ENCODE data around the gene RAB4A.
"Not testable (repeated sequence)": the region's sequence is repeated elsewhere in the genome, so short reads cannot be mapped to it uniquely, and the experiment has no call there.

Gene RAB4A

GRCh38 chr1:229298420-229298819, 27.5 kb downstream of the RAB4A start:
- no peak for DNase-seq (ENCODE audit: low read depth, low spot score)

GRCh38 chr1:229298887-229299503, 28.1 kb downstream of the RAB4A start:
- DNase-seq (ENCODE audit: low read depth, low spot score), result no peak

GRCh38 chr1:229300099-229300757, 29.3 kb downstream of the RAB4A start:
- DNase-seq (ENCODE audit: low read depth, low spot score), result no peak

GRCh38 chr1:229302740-229303139, 31.8 kb downstream of the RAB4A start:
- no peak for DNase-seq (ENCODE audit: low read depth, low spot score)

GRCh38 chr1:229303855-229304254, 32.9 kb downstream of the RAB4A start:
- no peak for DNase-seq (ENCODE audit: low read depth, low spot score)

GRCh38 chr1:229305392-229305791, 34.5 kb downstream of the RAB4A start:
- no peak for DNase-seq (ENCODE audit: low read depth, low spot score)

- no peak for DNase-seq (ENCODE audit: low read depth, low spot score)
Observed at GRCh38 chr1:229309074-229309473, 38.2 kb downstream of the RAB4A start.

GRCh38 chr1:229309684-229310083, 38.8 kb downstream of the RAB4A start:
- DNase-seq (ENCODE audit: low read depth, low spot score), result no peak

- no peak for DNase-seq (ENCODE audit: low read depth, low spot score)
Observed at GRCh38 chr1:229310833-229311232, 39.9 kb downstream of the RAB4A start.

GRCh38 chr1:229316166-229316565, 45.3 kb downstream of the RAB4A start:
- DNase-seq (ENCODE audit: low read depth, low spot score), result no peak

- no peak for DNase-seq (ENCODE audit: low read depth, low spot score)
Observed at GRCh38 chr1:229318056-229318455, 47.1 kb downstream of the RAB4A start.

GRCh38 chr1:229319487-229319886, 48.6 kb downstream of the RAB4A start:
- DNase-seq (ENCODE audit: low read depth, low spot score), result no peak

GRCh38 chr1:229323201-229323600, 52.3 kb downstream of the RAB4A start:
- no peak for DNase-seq (ENCODE audit: low read depth, low spot score)

- DNase-seq (ENCODE audit: low read depth, low spot score), result no peak
Observed at GRCh38 chr1:229323885-229324553, 53.1 kb downstream of the RAB4A start.

GRCh38 chr1:229325401-229325800, 54.5 kb downstream of the RAB4A start:
- no peak for DNase-seq (ENCODE audit: low read depth, low spot score)

- DNase-seq (ENCODE audit: low read depth, low spot score), result no peak
Observed at GRCh38 chr1:229325853-229326487, 55.1 kb downstream of the RAB4A start.

- no peak for DNase-seq (ENCODE audit: low read depth, low spot score)
Observed at GRCh38 chr1:229326601-229327000, 55.7 kb downstream of the RAB4A start.

- DNase-seq (ENCODE audit: low read depth, low spot score), result not testable (repeated sequence)
Observed at GRCh38 chr1:229327765-229328164, 56.9 kb downstream of the RAB4A start.

GRCh38 chr1:229328598-229329362, 57.9 kb downstream of the RAB4A start:
- no peak for DNase-seq (ENCODE audit: low read depth, low spot score)

- DNase-seq (ENCODE audit: low read depth, low spot score), result no peak
Observed at GRCh38 chr1:229334269-229334668, 63.4 kb downstream of the RAB4A start.

- no peak for DNase-seq (ENCODE audit: low read depth, low spot score)
Observed at GRCh38 chr1:229334716-229335115, 63.8 kb downstream of the RAB4A start.

- no peak for DNase-seq (ENCODE audit: low read depth, low spot score)
Observed at GRCh38 chr1:229336345-229336744, 65.4 kb downstream of the RAB4A start.
